Osteoblast (primary cell): ENCODE data around the gene RFTN1. TPM values are rescaled to one million over a fixed set of nuclear protein-coding genes. Genes with fewer than 3 reads are reported as not detected.

ENCODE experiments used
- DNase-seq: peaks from one replicate; pipeline ENCODE4 v3.0.0; 2011; ENCODE audit warnings: low spot score, mixed read lengths; ENCODE audit not compliant: insufficient read length; ENCODE audit errors: missing footprints
- H2AFZ ChIP-seq: 2 replicates; pipeline ENCODE4 v1.6.0; 2011; ENCODE audit warnings: mild to moderate bottlenecking, low read length
- H3K27ac ChIP-seq: 2 replicates; pipeline ENCODE4 v1.5.1; 2011; ENCODE audit warnings: mild to moderate bottlenecking, low read depth, low read length, moderate library complexity
- H3K27me3 ChIP-seq: 2 replicates; pipeline ENCODE4 v1.6.0; 2012; ENCODE audit warnings: mild to moderate bottlenecking, control low read depth, inconsistent platforms, low read length, moderate library complexity; ENCODE audit not compliant: insufficient read depth
- H3K36me3 ChIP-seq: 2 replicates; pipeline ENCODE4 v1.5.1; 2011; ENCODE audit warnings: mild to moderate bottlenecking, low read length, control low read depth, moderate library complexity; ENCODE audit not compliant: insufficient read depth
- H3K4me1 ChIP-seq: 2 replicates; pipeline ENCODE4 v1.5.1; 2011; ENCODE audit warnings: mild to moderate bottlenecking, low read length, control low read depth, moderate library complexity; ENCODE audit not compliant: insufficient read depth
- H3K4me2 ChIP-seq: 2 replicates; pipeline ENCODE4 v1.6.0; 2011; ENCODE audit warnings: mild to moderate bottlenecking, low read length; ENCODE audit not compliant: insufficient read depth
- H3K4me3 ChIP-seq: fragments of 200-600 bp; sonication (generic); 3 replicates; pipeline ENCODE4 v1.5.1; 2012; ENCODE audit warnings: mild to moderate bottlenecking, low read length, inconsistent platforms; ENCODE audit not compliant: insufficient read depth
- H3K79me2 ChIP-seq: 2 replicates; pipeline ENCODE4 v1.6.0; 2012; ENCODE audit warnings: mild to moderate bottlenecking, low read length, control low read depth, inconsistent platforms; ENCODE audit not compliant: insufficient read depth
- H3K9me3 ChIP-seq: 2 replicates; pipeline ENCODE4 v1.5.1; 2011; ENCODE audit warnings: low read depth, low read length, control low read depth
- H4K20me1 ChIP-seq: 2 replicates; pipeline ENCODE4 v1.6.0; 2012; ENCODE audit warnings: mild to moderate bottlenecking, low read length, control low read depth; ENCODE audit not compliant: insufficient read depth
- total RNA-seq: library from RNA; depleted of rRNA; stranded (reverse); fragments of >200 nt; gene quantifications from 2 replicates; pipeline ENCODE4 v1.2.3, GENCODE V29; 2012
- TF ChIP-seq, protein P1 (sequence below): IDR thresholded peaks from 2 replicates; pipeline ENCODE4 v1.5.1; 2011; ENCODE audit warnings: mild to moderate bottlenecking, low read depth, low read length, moderate library complexity; ENCODE audit errors: extremely low read depth

The RFTN1 gene
- total RNA-seq, 1 donor: 99.2 TPM

DNA sequence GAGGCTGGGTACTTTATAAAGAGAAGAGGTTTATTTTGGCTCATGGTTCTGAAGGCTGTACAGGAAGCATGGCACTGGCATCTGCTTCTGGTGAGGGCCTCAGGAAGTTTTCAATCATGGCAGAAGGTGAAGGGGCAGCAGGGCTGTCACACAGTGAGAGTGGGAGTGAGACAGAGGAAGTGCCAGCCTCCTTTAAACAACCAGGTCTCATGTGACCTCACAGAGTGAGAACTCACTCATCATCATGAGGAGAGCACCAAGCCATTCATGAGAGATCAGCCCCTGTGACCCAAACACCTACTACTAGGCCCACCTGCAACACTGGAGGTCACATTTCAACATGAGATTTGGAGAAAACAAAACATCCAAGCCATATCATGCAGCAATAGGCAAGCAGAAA, 9.3 kb upstream of the RFTN1 start:
- H3K27me3 ChIP-seq: peaks cover 4% of the 10 kb centered on the region
- no peaks in the 10 kb centered on the region for H3K36me3 ChIP-seq
- DNase-seq: no peak
- peaks cover 5% of the 10 kb centered on the region for H3K4me1 ChIP-seq
- H3K9me3 ChIP-seq: peaks cover 7% of the 10 kb centered on the region
- no peak overlapping the region for H3K4me2 ChIP-seq
- no peaks in the 10 kb centered on the region for H4K20me1 ChIP-seq
- no peak overlapping the region for H3K27ac ChIP-seq
- H3K79me2 ChIP-seq: no peaks in the 10 kb centered on the region
- TF ChIP-seq, protein P1, sequence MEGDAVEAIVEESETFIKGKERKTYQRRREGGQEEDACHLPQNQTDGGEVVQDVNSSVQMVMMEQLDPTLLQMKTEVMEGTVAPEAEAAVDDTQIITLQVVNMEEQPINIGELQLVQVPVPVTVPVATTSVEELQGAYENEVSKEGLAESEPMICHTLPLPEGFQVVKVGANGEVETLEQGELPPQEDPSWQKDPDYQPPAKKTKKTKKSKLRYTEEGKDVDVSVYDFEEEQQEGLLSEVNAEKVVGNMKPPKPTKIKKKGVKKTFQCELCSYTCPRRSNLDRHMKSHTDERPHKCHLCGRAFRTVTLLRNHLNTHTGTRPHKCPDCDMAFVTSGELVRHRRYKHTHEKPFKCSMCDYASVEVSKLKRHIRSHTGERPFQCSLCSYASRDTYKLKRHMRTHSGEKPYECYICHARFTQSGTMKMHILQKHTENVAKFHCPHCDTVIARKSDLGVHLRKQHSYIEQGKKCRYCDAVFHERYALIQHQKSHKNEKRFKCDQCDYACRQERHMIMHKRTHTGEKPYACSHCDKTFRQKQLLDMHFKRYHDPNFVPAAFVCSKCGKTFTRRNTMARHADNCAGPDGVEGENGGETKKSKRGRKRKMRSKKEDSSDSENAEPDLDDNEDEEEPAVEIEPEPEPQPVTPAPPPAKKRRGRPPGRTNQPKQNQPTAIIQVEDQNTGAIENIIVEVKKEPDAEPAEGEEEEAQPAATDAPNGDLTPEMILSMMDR: no peak
- no peak overlapping the region for H3K4me3 ChIP-seq
- no peak overlapping the region for H2AFZ ChIP-seq

DNA sequence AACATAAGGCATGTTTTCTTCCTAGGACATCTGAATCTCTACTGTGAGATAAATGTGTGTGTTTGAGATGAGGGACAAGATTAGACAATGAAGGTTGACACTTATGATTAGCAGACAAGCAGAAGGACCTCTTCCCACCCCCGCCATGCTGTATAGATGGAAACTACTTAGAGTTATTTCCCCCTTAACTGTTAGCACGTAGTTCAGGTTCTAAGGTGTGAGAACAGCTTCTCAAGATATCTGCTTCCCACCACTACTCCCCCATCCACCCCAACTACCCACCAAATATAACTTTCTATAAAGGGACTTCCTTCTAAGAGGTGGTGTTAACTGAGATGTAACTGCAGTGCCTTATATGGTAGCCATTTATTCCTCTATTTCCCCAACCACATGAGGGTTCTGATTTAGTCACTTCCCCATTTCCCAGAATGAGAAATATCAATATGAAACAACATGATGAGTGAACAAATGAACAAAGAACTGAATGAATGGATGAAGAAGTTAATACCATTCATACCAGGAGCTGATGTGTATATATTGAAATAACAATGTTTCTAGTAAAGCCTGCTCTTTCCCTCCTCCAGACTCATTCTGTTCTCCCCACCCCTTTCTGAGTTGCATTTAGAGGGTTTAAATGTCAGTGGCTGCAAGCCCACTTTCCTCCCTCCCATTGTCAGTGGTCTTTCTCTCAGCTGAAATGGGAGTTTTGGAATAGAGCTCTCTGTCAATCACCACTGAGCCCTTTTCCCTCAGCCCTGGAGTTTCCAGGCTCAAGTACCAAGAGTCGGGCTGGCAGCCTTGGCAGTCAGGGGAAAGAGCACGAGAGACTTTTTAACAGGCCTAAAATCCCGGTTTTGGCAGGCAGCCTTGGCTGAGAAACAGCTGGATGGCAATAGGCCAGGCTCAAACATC, 7.7 kb upstream of the RFTN1 start:
- DNase-seq: no peak
- TF ChIP-seq, protein P1: no peak
- Histone ChIP-seq H3K27me3 (peaks cover 4% of the 10 kb centered on the region), H3K79me2 (no peaks in the 10 kb centered on the region), H3K4me2 (no peak overlapping the region), H3K4me3 (no peak overlapping the region), H2AFZ (no peak overlapping the region), H3K36me3 (no peaks in the 10 kb centered on the region), H4K20me1 (no peaks in the 10 kb centered on the region), H3K9me3 (peaks cover 7% of the 10 kb centered on the region), H3K4me1 (peaks cover 8% of the 10 kb centered on the region), H3K27ac (no peak overlapping the region)

DNA sequence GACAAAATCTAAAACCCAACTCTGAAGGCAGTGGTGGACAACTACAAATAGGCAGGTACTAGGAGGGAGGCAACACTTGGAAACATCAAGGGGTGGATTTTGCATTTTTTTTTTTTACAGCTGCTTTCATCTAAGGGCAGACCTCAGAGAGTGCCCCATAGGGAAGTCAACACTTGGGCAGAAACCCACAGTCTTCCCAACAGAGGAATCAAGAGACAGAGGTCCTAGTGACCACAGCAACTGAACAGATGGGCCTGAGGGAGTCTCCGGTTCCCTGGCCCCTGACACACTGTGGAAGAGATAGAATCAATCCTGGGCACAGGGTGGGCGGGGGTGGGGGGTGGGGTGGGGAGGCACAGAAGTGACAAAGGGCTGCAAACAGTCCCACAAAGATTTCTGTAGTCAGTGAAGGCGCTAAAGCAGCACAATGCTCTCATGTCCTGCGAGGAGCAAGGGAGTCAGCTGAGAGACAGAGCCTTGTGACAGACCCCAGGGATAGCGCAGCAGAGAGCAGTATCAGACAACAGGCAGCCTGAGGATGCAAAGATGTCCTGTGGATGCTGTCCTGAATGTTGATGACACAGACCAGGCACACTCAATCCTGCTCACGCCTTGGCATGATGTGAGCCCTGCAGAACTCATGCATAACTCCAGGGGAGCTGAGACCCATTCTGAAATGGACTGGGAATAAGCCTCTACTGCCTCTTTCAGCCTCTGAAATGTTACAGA, 6.9 kb upstream of the RFTN1 start:
- Histone ChIP-seq H2AFZ (no peak overlapping the region), H4K20me1 (no peaks in the 10 kb centered on the region), H3K9me3 (peaks cover 7% of the 10 kb centered on the region), H3K4me1 (peaks cover 8% of the 10 kb centered on the region), H3K4me3 (no peak overlapping the region), H3K79me2 (no peaks in the 10 kb centered on the region), H3K36me3 (no peaks in the 10 kb centered on the region), H3K27ac (no peak overlapping the region), H3K27me3 (peaks cover 4% of the 10 kb centered on the region), H3K4me2 (no peak overlapping the region)
- DNase-seq: no peak
- TF ChIP-seq, protein P1: no peak
